Activated CD4-positive, CD25-positive, alpha-beta regulatory T cell treated with anti-CD3 and anti-CD28 coated beads, Interleukin-2, amount 50 U/mL, for 72 hours (primary cell): ENCODE measurements around the gene RSAD1.
"Not testable (repeated sequence)": the region's sequence is repeated elsewhere in the genome, so short reads cannot be mapped to it uniquely, and the experiment has no call there.

Experiments
- DNase-seq: peaks from one replicate; pipeline ENCODE4 v3.0.0; 2021

The RSAD1 gene

GRCh38 chr17:50458701-50459676 lies 19.7 kb upstream of the RSAD1 start:
- DNase-seq = no peak

- no peak for DNase-seq
Measured at GRCh38 chr17:50459756-50460155, 18.9 kb upstream of the RSAD1 start.

GRCh38 chr17:50460831-50461526 lies 17.7 kb upstream of the RSAD1 start:
- DNase-seq = no peak

GRCh38 chr17:50461550-50462132 lies 17.0 kb upstream of the RSAD1 start:
- no peak for DNase-seq

GRCh38 chr17:50462446-50462845 lies 16.2 kb upstream of the RSAD1 start:
- DNase-seq = no peak

- no peak for DNase-seq
Measured at GRCh38 chr17:50464121-50464520, 14.5 kb upstream of the RSAD1 start.

- DNase-seq = no peak
Measured at GRCh38 chr17:50464736-50465135, 13.9 kb upstream of the RSAD1 start.

GRCh38 chr17:50465171-50465570 lies 13.5 kb upstream of the RSAD1 start:
- no peak for DNase-seq

GRCh38 chr17:50465635-50466034 lies 13.0 kb upstream of the RSAD1 start:
- no peak for DNase-seq

GRCh38 chr17:50466371-50467113 lies 12.1 kb upstream of the RSAD1 start:
- no peak for DNase-seq

- DNase-seq = no peak
Measured at GRCh38 chr17:50467114-50467854, 11.4 kb upstream of the RSAD1 start.

GRCh38 chr17:50467855-50468303 lies 10.8 kb upstream of the RSAD1 start:
- no peak for DNase-seq

- no peak for DNase-seq
Measured at GRCh38 chr17:50468304-50469207, 10.1 kb upstream of the RSAD1 start, which contains the start of gene CHAD. Gene CHAD, minus strand, starts transcription at chr17:50468880. Its CDS starts 67 bp downstream, at chr17:50468813.

GRCh38 chr17:50469208-50469605 lies 9.5 kb upstream of the RSAD1 start:
- DNase-seq = no peak

GRCh38 chr17:50469671-50470305 lies 8.9 kb upstream of the RSAD1 start:
- no peak for DNase-seq

GRCh38 chr17:50470426-50470825 lies 8.2 kb upstream of the RSAD1 start:
- DNase-seq = no peak

GRCh38 chr17:50471009-50471905 lies 7.4 kb upstream of the RSAD1 start:
- no peak for DNase-seq

GRCh38 chr17:50472286-50472685 lies 6.4 kb upstream of the RSAD1 start:
- DNase-seq = no peak

- DNase-seq = not testable (repeated sequence)
Measured at GRCh38 chr17:50472761-50473161, 5.9 kb upstream of the RSAD1 start.
